NCI-H2081 treated with DMSO at 0.1 percent for 48 hours (cell line): Measurements from ENCODE around the gene CDH23.

Source experiments
- DNase-seq: peaks from one replicate; lab custom pipeline; 2025; lab: John Stamatoyannopoulos, UW

Gene CDH23

GRCh38 chr10:71802235-71802634 is 405.5 kb downstream of the CDH23 start:
- no peak for DNase-seq

- DNase-seq: no peak
Measured at GRCh38 chr10:71802715-71803488, 406.2 kb downstream of the CDH23 start.

GRCh38 chr10:71804077-71804476 is 407.4 kb downstream of the CDH23 start:
- DNase-seq: no peak

- no peak for DNase-seq
Measured at GRCh38 chr10:71805776-71806703, 409.3 kb downstream of the CDH23 start.

- no peak for DNase-seq
Measured at GRCh38 chr10:71806704-71807556, 410.2 kb downstream of the CDH23 start.

GRCh38 chr10:71807557-71808510 is 411.1 kb downstream of the CDH23 start:
- DNase-seq: no peak

- no peak for DNase-seq
Measured at GRCh38 chr10:71809628-71810027, 412.9 kb downstream of the CDH23 start.

GRCh38 chr10:71810048-71810750 is 413.5 kb downstream of the CDH23 start:
- no peak for DNase-seq

- DNase-seq: no peak
Measured at GRCh38 chr10:71811351-71811750, 414.6 kb downstream of the CDH23 start.

- DNase-seq: peak; percentile 3
Measured at GRCh38 chr10:71812016-71812912, 415.5 kb downstream of the CDH23 start.

GRCh38 chr10:71812913-71813590 is 416.3 kb downstream of the CDH23 start:
- no peak for DNase-seq

GRCh38 chr10:71814922-71815411 is 418.2 kb downstream of the CDH23 start:
- no peak for DNase-seq

GRCh38 chr10:71815515-71816130 is 418.9 kb downstream of the CDH23 start:
- no peak for DNase-seq

- DNase-seq: no peak
Measured at GRCh38 chr10:71816421-71816851, 419.7 kb downstream of the CDH23 start.

GRCh38 chr10:71816936-71817618 is 420.4 kb downstream of the CDH23 start:
- no peak for DNase-seq

GRCh38 chr10:71817831-71818655 is 421.3 kb downstream of the CDH23 start:
- DNase-seq: no peak
